GM18507 (cell line): Measurements from ENCODE around the gene FBXL7.

ENCODE experiments used
- DNase-seq: peaks from one replicate; pipeline ENCODE4 v3.0.0; 2011; ENCODE audit warnings: low read depth; ENCODE audit not compliant: insufficient read length; ENCODE audit errors: extremely low spot score
- FAIRE-seq: peaks from 2 replicates; lab custom pipeline; 2011; peaks lifted over from hg19 to GRCh38; lab: Jason Lieb, UNC

The FBXL7 gene

DNA sequence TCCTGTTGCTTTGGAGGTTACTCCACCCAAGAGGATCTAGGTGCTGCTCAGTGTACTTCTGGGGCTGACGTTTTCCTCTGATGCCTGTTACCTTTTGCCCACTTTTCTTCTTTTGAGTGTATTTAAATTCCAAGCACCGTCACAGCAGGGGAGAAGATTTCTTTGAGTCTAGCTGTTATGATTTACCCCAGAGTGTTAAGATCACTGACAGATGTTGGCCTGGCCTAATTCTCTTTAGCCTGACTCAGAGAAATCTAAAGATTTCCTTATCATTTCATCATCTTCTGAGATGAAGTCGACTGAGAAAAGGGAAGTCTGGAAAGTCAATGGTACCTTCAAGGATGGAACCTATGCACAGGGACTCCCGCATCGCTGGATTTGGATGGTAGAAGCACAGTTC, 191.5 kb downstream of the FBXL7 start:
- no peak for DNase-seq
- no peak for FAIRE-seq

DNA sequence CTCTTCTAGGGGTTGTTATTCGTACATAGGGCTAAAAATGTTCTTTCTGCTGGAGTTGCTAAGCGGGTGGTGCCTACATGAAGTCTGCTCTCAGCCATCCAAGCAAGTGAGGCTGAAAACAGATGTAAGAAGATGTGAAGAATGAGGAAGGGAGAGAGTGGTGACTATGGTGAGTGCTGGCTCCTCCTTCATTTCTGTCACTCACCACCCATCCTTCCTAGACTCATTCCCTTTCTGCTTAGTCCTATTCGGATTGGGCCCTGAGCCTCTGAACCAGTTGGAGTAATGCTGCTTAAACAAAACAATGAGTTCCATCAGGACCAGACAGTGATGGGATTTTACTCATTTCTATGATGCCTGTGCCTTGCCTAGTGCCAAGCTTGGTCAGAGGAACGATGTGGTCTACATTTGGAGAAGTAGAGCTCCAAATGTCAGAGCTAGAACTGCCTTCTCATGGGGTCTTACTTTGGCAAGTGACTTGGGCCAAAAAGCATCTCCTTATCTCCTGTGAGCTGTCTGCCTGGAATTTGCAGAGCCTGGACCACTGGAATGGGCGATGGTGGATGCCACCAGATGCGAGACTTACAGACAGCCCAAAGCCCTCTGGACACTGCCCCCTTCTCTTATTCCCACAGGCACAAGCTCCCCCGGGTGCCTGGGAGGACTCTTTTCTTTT, 192.9 kb downstream of the FBXL7 start:
- FAIRE-seq, result no peak
- no peak for DNase-seq

DNA sequence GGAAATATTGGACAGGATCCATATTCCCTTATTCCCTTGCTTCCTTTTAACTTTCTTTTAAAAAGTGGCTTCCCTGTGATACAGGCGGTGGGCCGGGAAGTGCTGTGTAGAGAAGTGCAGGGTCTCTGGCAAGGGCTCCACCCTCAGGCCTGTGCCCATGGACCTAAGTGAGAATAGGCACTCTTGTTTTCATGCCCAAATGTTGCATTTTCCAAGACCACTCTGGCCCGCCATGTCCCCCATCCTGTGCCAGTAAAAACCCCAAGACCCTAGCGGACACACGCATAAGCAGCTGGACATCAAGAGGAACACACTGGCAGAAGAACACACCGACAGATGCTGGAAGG, 193.4 kb downstream of the FBXL7 start:
- FAIRE-seq (no peak), DNase-seq (no peak)

DNA sequence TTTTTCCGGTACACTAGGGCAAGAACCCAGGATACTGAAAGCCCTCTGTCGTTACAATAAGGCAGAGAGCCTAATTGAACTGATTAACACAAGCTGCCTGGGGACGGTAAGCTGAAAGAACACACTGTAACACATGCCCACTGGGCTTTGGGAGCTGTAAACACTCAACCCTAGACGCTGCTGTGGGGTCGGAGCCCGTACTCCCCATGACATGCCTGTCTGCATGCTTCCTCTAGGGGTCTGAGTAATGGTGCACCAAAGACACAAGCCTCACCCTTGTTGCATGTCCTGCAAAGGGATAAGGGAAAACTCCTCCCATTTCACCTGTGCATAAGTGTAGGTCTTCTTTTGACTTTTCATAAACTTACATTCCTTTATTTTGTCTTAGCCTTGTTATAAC, 194.0 kb downstream of the FBXL7 start:
- DNase-seq (no peak), FAIRE-seq (no peak)

DNA sequence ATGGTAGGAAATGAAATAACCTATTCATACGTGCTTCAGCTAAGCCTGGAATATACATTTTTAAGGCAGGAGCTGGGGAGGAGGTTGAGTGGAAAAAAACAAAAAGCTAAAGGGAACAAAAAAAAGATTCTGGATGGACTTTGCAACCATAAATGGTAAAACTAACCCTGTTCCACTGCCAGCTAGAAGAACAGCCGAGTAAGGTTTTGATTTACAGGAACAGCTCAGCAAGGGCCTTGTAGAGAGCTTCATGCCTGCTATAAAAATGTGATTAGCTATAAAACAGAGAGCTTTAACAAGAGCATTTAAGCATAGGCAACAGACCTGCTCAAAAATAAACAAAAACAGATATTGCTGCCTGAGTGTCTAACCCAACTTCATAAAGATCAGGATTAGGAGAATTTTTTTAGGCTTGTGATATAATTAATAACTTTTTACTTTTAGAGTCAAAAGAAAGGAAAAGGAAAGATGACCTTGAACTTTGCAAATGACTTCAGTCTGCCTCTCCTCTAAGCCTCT, 194.8 kb downstream of the FBXL7 start:
- no peak for FAIRE-seq
- DNase-seq, result no peak

DNA sequence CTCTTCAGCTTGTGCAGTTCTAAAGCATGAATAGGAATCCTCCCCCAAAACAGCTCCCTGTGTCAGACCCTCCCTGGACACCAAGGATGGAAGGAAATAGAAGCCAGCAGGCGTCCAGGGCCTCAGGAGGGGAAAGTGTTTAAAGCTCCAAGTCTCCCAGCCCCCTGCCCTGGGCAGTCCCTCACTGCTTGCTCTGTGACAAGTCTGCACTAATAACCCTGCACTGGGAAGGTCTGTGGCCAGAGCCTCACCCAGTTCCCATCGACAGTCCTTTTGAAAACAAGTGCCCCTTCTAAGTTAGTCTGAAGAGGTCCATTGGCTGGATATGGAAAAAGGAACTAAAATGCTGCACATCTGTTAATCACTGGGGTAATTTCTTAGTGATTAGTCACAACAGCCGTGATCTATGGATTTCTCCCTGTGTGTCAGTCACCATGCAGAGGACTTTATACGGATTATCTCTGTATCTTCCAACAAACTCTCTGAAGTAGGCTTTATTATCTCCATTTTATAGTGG, 195.3 kb downstream of the FBXL7 start:
- no peak for DNase-seq
- FAIRE-seq, result no peak

DNA sequence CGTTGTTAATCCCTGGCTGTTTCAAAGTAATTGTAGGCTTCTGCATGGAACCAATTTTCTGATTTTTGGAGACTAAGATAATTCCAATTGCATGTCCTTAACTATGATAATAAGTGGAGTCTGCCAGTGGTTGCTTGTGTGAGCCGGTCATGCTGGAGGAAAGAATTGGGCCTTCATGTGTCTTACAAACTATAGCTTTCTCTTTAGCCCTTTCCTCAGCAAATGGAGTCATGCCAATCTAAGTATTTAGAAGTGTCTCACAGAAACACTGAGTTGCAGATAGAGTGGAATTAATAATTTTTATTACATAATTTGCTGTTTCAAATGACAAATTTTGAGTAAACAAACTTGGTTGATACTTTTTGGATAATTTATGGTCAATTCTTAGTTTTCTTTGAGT, 200.4 kb downstream of the FBXL7 start:
- FAIRE-seq (no peak), DNase-seq (no peak)

DNA sequence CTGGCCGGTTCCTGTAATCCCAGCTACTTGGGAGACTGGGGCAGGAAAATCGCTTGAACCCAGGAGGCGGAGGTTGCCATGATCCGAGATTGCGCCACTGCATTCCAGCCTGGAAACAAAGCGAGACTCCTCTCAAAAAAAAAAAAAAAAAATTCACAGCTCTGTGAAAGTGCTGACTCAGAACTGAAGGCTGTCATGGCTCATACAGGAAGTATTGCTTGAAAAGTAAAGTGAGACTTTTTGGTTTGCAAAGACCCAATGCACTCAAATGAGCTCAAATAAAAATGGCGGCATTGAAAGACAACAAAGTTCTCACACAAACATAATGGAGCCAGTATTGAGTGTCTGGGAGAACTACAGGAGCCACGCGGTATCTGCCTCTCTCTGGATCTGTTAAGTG, 202.1 kb downstream of the FBXL7 start:
- DNase-seq, result no peak
- no peak for FAIRE-seq

DNA sequence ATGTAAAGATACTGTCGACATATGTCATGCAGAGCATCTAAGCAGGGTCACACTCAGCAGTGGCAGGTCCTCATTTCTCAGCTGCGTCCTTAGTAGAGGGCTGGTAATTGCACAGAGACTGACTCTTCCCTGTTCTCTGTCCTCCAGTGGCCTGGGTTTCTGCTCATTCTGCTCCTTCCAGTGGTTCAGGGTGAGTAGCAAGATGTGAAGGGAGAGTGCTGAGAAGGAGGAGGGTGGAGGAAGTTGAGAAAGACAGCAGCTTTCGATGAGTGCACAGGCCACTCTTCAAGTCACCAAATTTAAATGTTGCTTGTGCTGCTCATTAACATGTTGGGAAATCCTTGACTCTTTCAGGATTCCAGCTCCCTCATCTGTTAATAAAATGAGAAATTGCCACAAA, 203.9 kb downstream of the FBXL7 start:
- DNase-seq, result no peak
- no peak for FAIRE-seq

DNA sequence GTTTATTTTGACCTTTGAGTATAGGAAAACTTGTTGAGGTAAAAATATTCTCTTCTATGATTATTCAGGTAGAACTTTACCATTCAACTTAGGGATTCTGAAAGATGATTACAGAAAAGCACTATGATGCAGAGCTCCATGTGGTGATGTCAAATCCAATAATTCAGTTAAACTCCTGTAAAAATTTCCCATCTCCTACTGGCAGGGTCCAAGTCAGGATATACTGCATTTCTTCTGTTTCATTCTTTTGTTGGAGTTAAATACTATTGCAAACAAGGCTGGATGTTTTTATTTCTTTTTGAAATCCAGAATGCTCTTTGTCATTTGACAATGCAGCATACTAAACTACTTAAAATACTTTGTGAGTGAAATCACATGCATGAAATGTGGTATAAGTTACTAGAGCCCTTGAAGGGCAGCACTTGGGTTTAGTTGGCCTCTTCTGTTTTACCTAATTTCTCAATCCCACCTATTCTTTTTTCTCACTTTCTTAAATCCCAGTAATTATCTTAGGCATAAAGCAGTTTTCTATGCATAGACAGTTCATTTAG, 204.5 kb downstream of the FBXL7 start:
- DNase-seq (no peak), FAIRE-seq (no peak)

DNA sequence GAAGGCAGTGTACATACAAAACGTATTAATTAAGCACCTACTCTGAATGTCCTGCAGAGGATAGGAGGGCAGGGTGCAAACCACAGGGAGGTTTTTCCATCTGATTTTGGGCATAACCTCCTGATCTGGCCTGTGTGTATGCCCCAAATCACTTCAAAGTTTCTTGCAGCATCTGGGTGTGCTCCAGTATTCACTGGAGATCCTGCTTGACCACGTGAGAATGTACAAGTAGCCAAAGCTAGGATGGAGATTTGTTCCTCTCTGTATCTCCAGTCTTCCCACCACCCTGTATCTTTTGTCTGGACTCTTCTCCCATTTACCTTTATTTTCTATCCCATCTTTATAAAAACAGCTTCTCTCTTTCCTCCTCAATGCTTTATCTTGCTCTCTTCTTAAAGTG, 207.7 kb downstream of the FBXL7 start:
- DNase-seq, result no peak
- no peak for FAIRE-seq

DNA sequence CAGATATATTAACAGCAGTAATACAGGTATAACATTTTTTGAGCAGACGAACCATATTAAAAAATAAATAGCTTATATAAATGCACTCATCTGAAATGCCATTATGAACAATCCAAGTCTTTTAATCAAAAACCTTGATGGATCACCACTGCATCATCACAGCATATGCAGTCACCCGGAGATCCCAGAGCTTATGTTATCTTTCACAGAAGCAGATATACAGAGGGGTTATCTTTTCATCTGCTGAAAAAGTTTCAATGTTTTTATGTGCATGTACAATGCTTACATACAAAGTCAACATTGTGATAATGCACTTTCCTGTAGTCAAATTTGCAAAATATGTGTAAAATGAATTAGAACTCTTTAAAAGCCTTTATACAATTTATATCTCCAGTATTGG, 211.9 kb downstream of the FBXL7 start:
- FAIRE-seq (no peak), DNase-seq (no peak)

DNA sequence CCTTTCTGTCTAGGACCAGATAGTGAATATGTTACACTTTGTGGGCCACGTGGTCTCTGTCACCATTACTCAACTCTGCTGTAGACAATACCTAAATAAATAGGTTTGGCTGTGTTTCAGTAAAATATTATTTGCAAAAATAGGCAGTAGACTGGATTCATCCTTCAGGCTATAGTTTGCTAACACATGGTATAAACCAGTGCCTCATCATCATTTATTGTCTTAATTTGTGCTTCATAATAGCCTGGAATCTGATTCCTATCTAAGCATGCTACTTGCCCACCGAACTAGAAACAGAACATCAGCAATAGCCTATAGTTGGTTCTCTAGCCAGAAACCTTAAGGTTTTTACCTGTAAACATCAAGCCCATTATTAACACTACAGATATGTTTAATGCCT, 215.6 kb downstream of the FBXL7 start:
- no peak for FAIRE-seq
- no peak for DNase-seq

DNA sequence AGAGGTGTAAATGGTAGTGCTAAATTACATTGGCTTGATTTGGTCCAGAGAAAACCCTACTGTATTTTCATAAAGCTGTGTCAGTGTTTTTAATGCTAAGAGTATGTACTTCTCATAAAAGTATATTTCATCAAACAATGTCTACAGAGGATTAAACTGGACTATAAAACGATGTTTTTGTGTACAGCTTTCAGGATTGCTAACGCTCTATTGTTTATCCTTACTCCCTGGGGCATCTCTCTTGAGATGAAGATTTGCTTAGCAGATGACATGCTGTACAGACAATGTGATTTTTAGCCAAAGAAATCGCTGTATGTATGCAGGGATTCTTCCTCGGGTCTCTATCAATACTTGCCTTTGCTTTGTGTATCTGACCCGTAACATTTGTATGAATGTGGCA, 216.0 kb downstream of the FBXL7 start:
- FAIRE-seq, result no peak
- no peak for DNase-seq

DNA sequence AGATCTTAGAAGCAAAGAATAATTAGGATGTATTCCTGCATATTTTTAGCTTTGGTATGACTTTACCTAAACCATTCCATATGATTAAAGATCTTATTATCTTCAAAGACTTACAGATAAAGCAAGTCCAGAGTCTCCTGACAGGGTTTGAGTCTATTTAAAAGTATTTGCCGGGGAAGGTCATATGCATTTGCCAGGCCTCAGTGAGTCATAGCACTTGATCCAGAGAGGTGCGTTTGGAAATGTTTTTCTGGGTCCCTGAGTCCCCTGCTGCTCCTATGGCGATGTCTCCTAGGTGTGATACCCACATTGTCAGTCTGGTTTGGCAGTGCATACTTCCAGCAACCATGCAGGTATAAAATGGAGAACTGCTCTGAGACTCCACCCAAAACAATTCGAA, 217.0 kb downstream of the FBXL7 start:
- FAIRE-seq (no peak), DNase-seq (no peak)

DNA sequence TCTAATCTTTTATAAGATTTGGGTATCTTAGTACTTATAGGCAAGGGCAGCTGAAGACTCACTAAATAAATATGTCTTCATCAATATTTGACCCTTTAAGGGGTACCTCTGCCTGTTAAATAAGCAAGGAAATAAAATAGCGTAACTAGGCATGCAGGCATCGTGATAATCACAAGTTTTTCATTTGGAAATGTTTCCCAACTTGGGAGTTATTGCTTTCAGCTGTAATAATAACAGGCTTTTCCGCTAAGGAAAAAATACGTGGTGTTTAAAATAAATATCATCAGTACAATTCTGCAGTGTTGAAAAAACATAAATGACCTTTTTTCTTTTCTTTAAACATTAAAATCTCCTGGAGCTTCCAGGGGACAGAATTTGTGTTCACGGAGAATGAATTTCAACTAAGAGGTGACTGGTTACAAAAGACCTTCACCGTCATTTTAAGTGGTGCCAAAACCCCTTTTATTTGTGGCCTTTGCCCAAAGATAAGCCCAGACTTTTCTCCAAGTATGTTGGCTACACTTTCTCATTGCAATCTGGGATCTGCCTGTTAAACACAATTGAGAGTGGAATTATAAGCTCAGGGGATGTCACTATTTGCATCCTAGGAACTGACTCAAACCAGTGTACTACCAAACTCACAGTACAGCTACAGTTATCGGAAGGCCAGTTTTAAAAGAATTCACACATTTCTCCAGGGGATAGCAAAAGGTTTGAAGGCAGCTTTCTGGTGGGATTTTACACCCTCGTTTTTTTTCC, 218.6 kb downstream of the FBXL7 start:
- FAIRE-seq (no peak), DNase-seq (no peak)

DNA sequence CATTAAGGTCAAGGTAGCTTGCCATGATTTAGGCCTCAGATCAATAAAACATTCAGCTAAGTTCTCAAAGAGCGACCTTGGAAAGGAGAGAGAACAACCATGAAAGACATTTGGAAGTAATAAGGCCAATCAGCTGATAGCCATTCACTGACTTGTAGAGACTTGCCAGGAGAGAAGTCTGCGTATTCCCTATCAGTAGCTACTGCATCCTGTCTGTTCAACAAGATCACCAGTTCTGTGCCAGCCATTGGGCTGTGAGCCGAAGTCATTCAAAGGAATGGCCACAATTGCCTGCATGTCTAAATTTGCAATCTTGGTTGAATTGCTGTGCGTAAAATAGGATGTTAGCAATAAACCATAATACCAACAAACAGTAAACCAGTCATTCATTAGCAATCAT, 219.8 kb downstream of the FBXL7 start:
- DNase-seq (no peak), FAIRE-seq (no peak)

DNA sequence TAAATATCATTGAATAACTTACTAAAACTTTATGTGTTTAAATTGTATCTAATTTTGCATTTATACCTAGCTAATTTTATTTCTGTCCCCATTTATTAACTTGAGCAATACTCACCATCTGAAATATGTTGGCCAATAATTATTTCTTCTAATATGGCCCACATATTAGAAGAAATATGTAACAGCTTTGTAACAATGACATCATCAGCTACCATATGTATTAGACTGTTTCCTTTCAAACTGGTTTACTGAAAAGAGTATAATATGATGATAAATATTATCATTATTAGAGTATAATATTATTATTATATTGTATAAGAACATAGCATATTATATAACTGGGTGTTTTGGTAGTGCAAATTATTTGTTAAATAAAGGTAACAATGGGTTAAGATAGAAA, 220.5 kb downstream of the FBXL7 start:
- FAIRE-seq (no peak), DNase-seq (no peak)

DNA sequence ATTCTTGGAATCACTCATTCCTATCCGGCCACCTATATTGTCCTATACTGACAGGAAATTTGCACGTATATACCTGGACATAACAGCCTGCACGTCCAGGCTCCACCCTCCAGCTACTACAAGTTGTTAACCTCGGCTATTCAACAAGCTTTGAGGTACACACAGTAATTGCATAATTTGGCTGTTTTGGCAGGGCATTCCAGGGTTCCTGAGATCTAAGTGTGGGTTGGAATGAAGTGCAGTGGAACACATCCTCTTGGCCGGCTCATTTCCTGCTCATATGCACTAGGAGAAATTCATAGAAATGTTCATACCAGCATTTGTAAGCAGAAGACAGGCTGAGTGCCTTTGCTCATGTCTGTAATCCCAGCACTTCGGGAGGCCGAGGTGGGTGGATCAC, 222.3 kb downstream of the FBXL7 start:
- DNase-seq (no peak), FAIRE-seq (no peak)

DNA sequence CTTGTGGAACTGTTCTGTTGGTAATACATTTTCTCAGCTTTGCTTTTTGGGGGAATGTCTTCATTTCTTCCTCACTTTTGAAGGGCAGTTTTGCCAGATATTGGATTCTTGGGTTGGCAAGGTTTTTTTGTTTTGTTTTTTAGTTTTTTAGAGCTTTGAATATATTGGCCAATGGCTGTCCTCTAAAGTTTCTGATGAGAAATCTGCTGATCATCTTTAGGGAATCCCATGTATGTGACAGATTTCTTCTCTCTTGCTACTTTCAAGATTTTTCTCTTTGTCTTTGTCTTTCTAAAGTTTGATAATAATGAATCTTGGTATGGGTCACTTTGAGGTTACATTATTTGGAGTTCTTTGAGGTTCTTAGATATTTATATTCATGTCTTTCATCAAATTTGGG, 227.4 kb downstream of the FBXL7 start:
- FAIRE-seq, result no peak
- DNase-seq, result no peak

DNA sequence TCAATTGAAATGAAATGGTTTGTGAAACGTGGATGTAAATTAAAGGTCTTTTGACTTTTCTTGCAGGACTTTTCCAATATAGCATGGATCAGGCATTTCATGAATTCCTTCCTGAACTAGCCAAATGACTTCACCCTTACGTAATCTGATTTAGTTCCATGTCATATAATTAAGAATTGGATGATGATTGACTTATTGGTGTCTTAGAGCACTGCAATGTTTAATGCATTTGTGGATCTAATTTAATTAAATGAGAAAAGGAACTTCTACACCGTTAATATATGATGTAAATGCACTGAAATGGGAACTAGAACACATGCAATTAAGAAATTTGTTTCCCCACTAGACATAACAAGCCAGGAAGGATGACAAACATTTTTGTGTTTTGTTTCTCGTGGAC, 228.8 kb downstream of the FBXL7 start:
- DNase-seq (no peak), FAIRE-seq (no peak)
